T-cell (primary cell): ENCODE results near the gene MAP2K3. TPM values are rescaled to one million over a fixed set of nuclear protein-coding genes. Genes with fewer than 3 reads are reported as not detected.

Experiments
- ATAC-seq, 4 experiments: fragments of 200-7000 bp in 3 of 4; fragments of 150-1000 bp in 1 of 4; cut with Tn5 transposase; replicated peaks in 1 of 4; 1 replicate in 3 of 4; 2 replicates in 1 of 4; pipeline ENCODE4 v1.10.0; 2021; ENCODE audit warnings: moderate library complexity in 3 of 4, mild to moderate bottlenecking in 2 of 4, moderate number of reproducible peaks in 1 of 4
- CTCF ChIA-PET, 2 donors: fragments of 300-600 bp; sonication (Branson Sonifier 250); formaldehyde crosslinking; loops; one replicate each; lab custom pipeline; 2022; ENCODE audit warnings: antibody characterized with exemption in 2 of 2; lab: Charles Lee
- POLR2A ChIA-PET, 2 donors: fragments of 300-600 bp; sonication (Branson Sonifier 250); formaldehyde crosslinking; loops; one replicate each; lab custom pipeline; 2022; ENCODE audit warnings: antibody characterized with exemption in 2 of 2; lab: Charles Lee
- DNase-seq, 35 experiments: peaks; one replicate each; pipeline versions ENCODE4 v3.0.0 to v3.0.0-alpha.2; 2013 to 2023
- H3K27ac ChIP-seq: one replicate; pipeline ENCODE4 v1.5.1; 2013; ENCODE audit warnings: low read length
- H3K27me3 ChIP-seq, 2 experiments: replicated peaks in 1 of 2; 1 replicate in 1 of 2; 2 replicates in 1 of 2; pipeline versions ENCODE4 v1.6.1 to v1.7.0; 2013; ENCODE audit warnings: low read length in 1 of 2, mixed read lengths in 1 of 2; ENCODE audit not compliant: control insufficient read depth in 2 of 2, insufficient read depth in 2 of 2; ENCODE audit errors: extremely low read depth in 1 of 2
- H3K36me3 ChIP-seq, 2 donors: 1 replicate in 1 of 2; 2 replicates in 1 of 2; pipeline versions ENCODE4 v1.6.1 to v1.7.0; 2013; ENCODE audit warnings: low read length in 1 of 2; ENCODE audit not compliant: control insufficient read depth in 2 of 2, insufficient read depth in 1 of 2; ENCODE audit errors: extremely low read depth in 1 of 2
- H3K4me1 ChIP-seq, 2 experiments: 1 replicate in 1 of 2; 2 replicates in 1 of 2; pipeline versions ENCODE4 v1.6.1 to v1.7.0; 2013; ENCODE audit warnings: low read length in 2 of 2, mixed read lengths in 1 of 2; ENCODE audit not compliant: insufficient read depth in 2 of 2, control insufficient read depth in 1 of 2; ENCODE audit errors: extremely low read depth in 1 of 2
- H3K4me3 ChIP-seq, 2 donors: 1 replicate in 1 of 2; 2 replicates in 1 of 2; pipeline versions ENCODE4 v1.5.1 to v1.7.0; 2013; ENCODE audit warnings: mild to moderate bottlenecking in 2 of 2, low read length in 1 of 2, moderate library complexity in 1 of 2; ENCODE audit not compliant: control insufficient read depth in 1 of 2; ENCODE audit errors: extremely low read depth in 1 of 2
- H3K9me3 ChIP-seq: 2 replicates; pipeline ENCODE4 v1.7.0; 2013
- H3K27ac Mint-ChIP-seq, 2 donors: one replicate each; pipeline ENCODE4 v1.8.0; 2020 to 2021; ENCODE audit warnings: mild to moderate bottlenecking in 2 of 2, mixed read lengths in 2 of 2
- H3K27me3 Mint-ChIP-seq, 2 donors: one replicate each; pipeline ENCODE4 v1.8.0; 2021 to 2022; ENCODE audit warnings: mixed read lengths in 2 of 2
- H3K36me3 Mint-ChIP-seq: one replicate; pipeline ENCODE4 v1.8.0; 2021; ENCODE audit warnings: mixed read lengths
- H3K4me1 Mint-ChIP-seq, 3 donors: one replicate each; pipeline ENCODE4 v1.8.0; 2020 to 2022; ENCODE audit warnings: mixed read lengths in 3 of 3, mild to moderate bottlenecking in 1 of 3
- H3K4me3 Mint-ChIP-seq, 3 donors: one replicate each; pipeline ENCODE4 v1.8.0; 2020 to 2022; ENCODE audit warnings: mild to moderate bottlenecking in 3 of 3, mixed read lengths in 3 of 3, moderate library complexity in 3 of 3
- H3K9me3 Mint-ChIP-seq, 3 donors: one replicate each; pipeline ENCODE4 v1.8.0; 2020 to 2022; ENCODE audit warnings: mixed read lengths in 3 of 3
- WGBS: methylation state at CpG from one replicate; pipeline ENCODE4 v1.1.5; 2013; ENCODE audit warnings: missing lambda C conversion rate; ENCODE audit not compliant: insufficient coverage; 5-methylcytosine and 5-hydroxymethylcytosine counted together
- total RNA-seq, 35 experiments: library from RNA in 6 of 35; stranded (reverse) in 6 of 35; fragments of 120-200 nt in 1 of 35; gene quantifications; one replicate each; pipeline versions ENCODE4 v1.2.1 to v1.2.4 and lab custom pipeline; 2013 to 2026

Gene MAP2K3
- total RNA-seq, 5 donors from 2014 or later (not counting 1 experiment from before 2014, with no cell fraction given) = 36.9 to 61.3 (median 57.1) TPM

DNA sequence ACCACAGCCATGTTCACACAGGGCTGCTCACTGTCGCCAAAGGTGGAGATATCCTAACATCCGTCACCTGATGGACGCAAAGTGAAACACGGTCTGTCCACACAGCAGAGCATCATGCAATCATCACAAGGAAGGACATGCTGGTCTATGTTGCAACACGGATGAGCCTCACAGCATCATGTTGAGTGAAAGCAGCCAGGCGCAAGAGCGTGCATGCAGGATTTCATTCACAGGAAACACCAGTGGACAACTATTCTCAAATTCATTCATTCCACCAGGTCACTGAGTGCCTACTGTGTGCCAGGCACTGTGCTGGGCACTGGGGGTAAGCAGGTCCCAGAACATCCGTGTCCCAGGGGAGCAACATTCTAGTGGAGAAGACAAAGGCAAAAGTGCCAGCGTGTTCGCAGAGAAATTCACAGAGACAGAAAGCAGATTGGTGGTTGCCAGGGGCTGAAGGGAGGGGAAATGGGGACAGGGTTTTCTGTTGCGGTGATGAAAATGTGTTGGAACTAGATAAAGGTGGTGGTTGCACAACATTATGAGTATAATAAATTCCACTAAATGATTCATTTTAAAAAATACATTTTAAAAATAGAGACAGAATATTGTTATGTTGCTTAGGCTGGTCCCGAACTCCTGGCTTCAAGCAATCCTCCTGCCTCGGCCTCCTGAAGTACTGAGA is 69.0 kb downstream of the MAP2K3 start:
- H3K27ac ChIP-seq = no peak overlapping the region
- CTCF ChIA-PET = no interaction called here
- H3K4me3 Mint-ChIP-seq = no peak overlapping the region
- no peaks in the 10 kb centered on the region for H3K36me3 Mint-ChIP-seq
- no peak overlapping the region for H3K27ac Mint-ChIP-seq
- H3K4me1 ChIP-seq = no peaks in the 10 kb centered on the region
- WGBS = 80% methylated on average over 10 of the region's 13 CpGs
- no peaks in the 10 kb centered on the region for H3K36me3 ChIP-seq
- POLR2A ChIA-PET = no interaction called here
- no peaks in the 10 kb centered on the region for H3K9me3 Mint-ChIP-seq
- H3K4me1 Mint-ChIP-seq = peaks cover 0 to 4% (median 0%) of the 10 kb centered on the region in 3 donors
- DNase-seq (no peak), ATAC-seq (no peak)
- H3K9me3 ChIP-seq = no peaks in the 10 kb centered on the region
- no peaks in the 10 kb centered on the region for H3K27me3 Mint-ChIP-seq
- no peak overlapping the region for H3K4me3 ChIP-seq
- H3K27me3 ChIP-seq = peaks cover 0 to 4% of the 10 kb centered on the region in 2 experiments

GRCh38 chr17:21354796-21355385 is 70.4 kb downstream of the MAP2K3 start:
- H3K27me3 Mint-ChIP-seq = peaks cover 0 to 1% of the 10 kb centered on the region in 2 donors
- no peaks in the 10 kb centered on the region for H3K9me3 Mint-ChIP-seq
- Histone ChIP-seq H3K4me1 (no peaks in the 10 kb centered on the region), H3K4me3 (no peak overlapping the region), H3K27me3 (peaks cover 0 to 4% of the 10 kb centered on the region in 2 experiments), H3K36me3 (no peaks in the 10 kb centered on the region), H3K9me3 (no peaks in the 10 kb centered on the region), H3K27ac (no peak overlapping the region)
- H3K4me1 Mint-ChIP-seq = peaks cover 0 to 3% (median 0%) of the 10 kb centered on the region in 3 donors
- 79% methylated on average over 9 of the region's 13 CpGs for WGBS
- DNase-seq = no peak
- CTCF ChIA-PET = no interaction called here
- POLR2A ChIA-PET = no interaction called here
- H3K27ac Mint-ChIP-seq = no peak overlapping the region
- no peak for ATAC-seq
- no peak overlapping the region for H3K4me3 Mint-ChIP-seq
- no peaks in the 10 kb centered on the region for H3K36me3 Mint-ChIP-seq

- H3K36me3 Mint-ChIP-seq = no peaks in the 10 kb centered on the region
- peaks cover 0 to 1% of the 10 kb centered on the region in 2 donors for H3K27me3 Mint-ChIP-seq
- H3K9me3 ChIP-seq = no peaks in the 10 kb centered on the region
- ATAC-seq = no peak
- H3K27ac Mint-ChIP-seq = no peak overlapping the region
- CTCF ChIA-PET = no interaction called here
- no peak overlapping the region for H3K4me3 ChIP-seq
- H3K9me3 Mint-ChIP-seq = no peaks in the 10 kb centered on the region
- H3K4me3 Mint-ChIP-seq = no peak overlapping the region
- H3K27ac ChIP-seq = no peak overlapping the region
- DNase-seq = no peak
- peaks cover 0 to 4% of the 10 kb centered on the region in 2 experiments for H3K27me3 ChIP-seq
- WGBS = 100% methylated on average over 1 of the region's 12 CpGs
- POLR2A ChIA-PET = no interaction called here
- no peaks in the 10 kb centered on the region for H3K36me3 ChIP-seq
- H3K4me1 ChIP-seq = no peaks in the 10 kb centered on the region
- peaks cover 0 to 1% (median 0%) of the 10 kb centered on the region in 3 donors for H3K4me1 Mint-ChIP-seq
Measured at GRCh38 chr17:21355586-21355985, 71.1 kb downstream of the MAP2K3 start.

DNA sequence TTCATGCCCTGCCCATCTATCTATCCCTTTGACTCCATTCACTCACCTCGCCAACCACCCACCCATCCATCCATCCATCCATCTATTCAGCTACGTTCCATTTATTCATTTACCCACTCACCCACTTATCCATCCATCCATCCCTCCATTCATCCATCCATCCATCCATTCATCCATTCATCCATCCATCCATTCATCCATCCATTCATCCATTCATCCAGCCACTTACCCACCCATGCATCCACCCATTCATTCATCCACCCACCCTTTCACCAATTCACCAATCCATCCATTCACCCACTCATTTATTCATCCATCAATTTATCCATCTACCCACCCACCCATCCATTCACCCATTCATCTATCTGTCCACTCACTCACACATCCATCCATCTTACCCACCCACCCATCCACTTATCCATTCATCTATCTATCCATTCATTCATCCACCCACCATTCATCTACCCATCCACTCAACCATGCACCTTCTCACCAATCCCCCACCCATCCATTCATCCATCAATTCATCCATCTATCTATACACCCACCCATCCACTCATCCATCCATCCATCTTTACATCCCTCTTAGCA is 72.1 kb downstream of the MAP2K3 start:
- WGBS = 81% methylated on average over 2 of the region's 2 CpGs
- POLR2A ChIA-PET = no interaction called here
- H3K9me3 Mint-ChIP-seq = no peaks in the 10 kb centered on the region

GRCh38 chr17:21357281-21357680 is 72.8 kb downstream of the MAP2K3 start:
- no peaks in the 10 kb centered on the region for H3K4me1 Mint-ChIP-seq
- Histone ChIP-seq H3K27ac (no peak overlapping the region), H3K36me3 (no peaks in the 10 kb centered on the region), H3K27me3 (peaks cover 0 to 4% of the 10 kb centered on the region in 2 experiments), H3K4me3 (no peak overlapping the region), H3K9me3 (no peaks in the 10 kb centered on the region), H3K4me1 (no peaks in the 10 kb centered on the region)
- DNase-seq (no peak), ATAC-seq (no peak)
- no peaks in the 10 kb centered on the region for H3K9me3 Mint-ChIP-seq
- 72% methylated on average over 2 of the region's 5 CpGs for WGBS
- ChIA-PET CTCF (no interaction called here), POLR2A (no interaction called here)
- H3K36me3 Mint-ChIP-seq = no peaks in the 10 kb centered on the region
- no peak overlapping the region for H3K27ac Mint-ChIP-seq
- H3K27me3 Mint-ChIP-seq = peaks cover 0 to 1% of the 10 kb centered on the region in 2 donors
- H3K4me3 Mint-ChIP-seq = no peak overlapping the region

More for the DNA sequence above, 72.1 kb downstream of the MAP2K3 start:
- Mint-ChIP-seq H3K27me3 (peaks cover 0 to 1% of the 10 kb centered on the region in 2 donors), H3K4me1 (no peaks in the 10 kb centered on the region), H3K36me3 (no peaks in the 10 kb centered on the region), H3K27ac (no peak overlapping the region), H3K4me3 (no peak overlapping the region)
- Histone ChIP-seq H3K4me1 (no peaks in the 10 kb centered on the region), H3K9me3 (no peaks in the 10 kb centered on the region), H3K27me3 (peaks cover 0 to 4% of the 10 kb centered on the region in 2 experiments), H3K27ac (no peak overlapping the region), H3K4me3 (no peak overlapping the region), H3K36me3 (no peaks in the 10 kb centered on the region)
- no peak for DNase-seq
- CTCF ChIA-PET = no interaction called here
- ATAC-seq = no peak

GRCh38 chr17:21357696-21358656 is 73.5 kb downstream of the MAP2K3 start:
- ATAC-seq = no peak

More at GRCh38 chr17:21357696-21358656, 73.5 kb downstream of the MAP2K3 start:
- no peak for DNase-seq
- Histone ChIP-seq H3K27ac (no peak overlapping the region), H3K4me1 (no peaks in the 10 kb centered on the region), H3K9me3 (no peaks in the 10 kb centered on the region), H3K4me3 (no peak overlapping the region), H3K36me3 (no peaks in the 10 kb centered on the region), H3K27me3 (no peaks in the 10 kb centered on the region)
- peaks cover 0 to 1% of the 10 kb centered on the region in 2 donors for H3K27me3 Mint-ChIP-seq
- CTCF ChIA-PET = interaction anchor here in 1 of 2 donors (0.7 kb wide), 1 partner anchor 188 kb away, joined by 4 read pairs; no protein-coding TSS in a partner anchor
- POLR2A ChIA-PET = interaction anchor here in 1 of 2 donors (0.6 kb wide), 1 partner anchor 11 kb away, joined by 4 read pairs; no protein-coding TSS in a partner anchor
- H3K4me1 Mint-ChIP-seq = no peaks in the 10 kb centered on the region
- no peaks in the 10 kb centered on the region for H3K36me3 Mint-ChIP-seq
- H3K4me3 Mint-ChIP-seq = no peak overlapping the region
- WGBS = 64% methylated on average over 3 of the region's 10 CpGs
- H3K9me3 Mint-ChIP-seq = no peaks in the 10 kb centered on the region
- no peak overlapping the region for H3K27ac Mint-ChIP-seq
